Suprapubic skin (tissue), 4 donors: ENCODE measurements around the gene WHRN. TPM values are rescaled to one million over a fixed set of nuclear protein-coding genes. Genes with fewer than 3 reads are reported as not detected.

Source experiments
- DNase-seq, 2 donors: peaks; one replicate each; pipeline ENCODE4 v3.0.0-alpha.2; 2019; ENCODE audit warnings: low spot score in 2 of 2
- H3K27ac ChIP-seq: fragments of 200-600 bp; sonication (generic); one replicate; pipeline ENCODE4 v1.5.1; 2019
- H3K27me3 ChIP-seq: fragments of 200-600 bp; sonication (generic); one replicate; pipeline ENCODE4 v1.5.1; 2019
- H3K36me3 ChIP-seq: fragments of 200-600 bp; sonication (generic); one replicate; pipeline ENCODE4 v1.5.1; 2019
- H3K4me1 ChIP-seq: fragments of 200-600 bp; sonication (generic); one replicate; pipeline ENCODE4 v1.5.1; 2019
- H3K4me3 ChIP-seq: fragments of 200-600 bp; sonication (generic); one replicate; pipeline ENCODE4 v1.5.1; 2019; ENCODE audit warnings: mild to moderate bottlenecking
- H3K9me3 ChIP-seq: fragments of 200-600 bp; sonication (generic); one replicate; pipeline ENCODE4 v1.5.1; 2019
- EP300 ChIP-seq: sonication (generic); formaldehyde crosslinking; IDR thresholded peaks from one replicate; pipeline ENCODE4 v1.6.1; 2017; ENCODE audit warnings: antibody characterized with exemption
- POLR2A ChIP-seq, 2 donors: fragments of 450-650 bp; IDR thresholded peaks; one replicate each; pipeline ENCODE4 v1.6.1; 2017; ENCODE audit warnings: antibody characterized with exemption in 2 of 2, mild to moderate bottlenecking in 2 of 2, moderate library complexity in 2 of 2
- POLR2AphosphoS5 ChIP-seq, 3 donors: sonication (generic); formaldehyde crosslinking; IDR thresholded peaks; one replicate each; pipeline ENCODE4 v1.6.1; 2017; ENCODE audit warnings: antibody characterized with exemption in 3 of 3
- WGBS: methylation state at CpG from one replicate; pipeline ENCODE4 v1.1.5; 2018; 5-methylcytosine and 5-hydroxymethylcytosine counted together
- total RNA-seq, 4 donors: library from RNA; depleted of rRNA; stranded (reverse); fragments of >200 nt; gene quantifications; one replicate each; pipeline ENCODE4 v1.1.0, GENCODE V29; 2016
- TF ChIP-seq, protein P1 (sequence below), 2 donors: fragments of 200-600 bp in 1 of 2; fragments of 450-650 bp in 1 of 2; sonication (generic) in 1 of 2; IDR thresholded peaks; one replicate each; pipeline ENCODE4 v1.5.1; 2016 to 2019; ENCODE audit warnings: antibody characterized with exemption in 2 of 2, mild to moderate bottlenecking in 1 of 2, moderate library complexity in 1 of 2

The WHRN gene
- total RNA-seq, 4 donors from 2014 or later: 7.7 to 25.9 (median 14.8) TPM

DNA sequence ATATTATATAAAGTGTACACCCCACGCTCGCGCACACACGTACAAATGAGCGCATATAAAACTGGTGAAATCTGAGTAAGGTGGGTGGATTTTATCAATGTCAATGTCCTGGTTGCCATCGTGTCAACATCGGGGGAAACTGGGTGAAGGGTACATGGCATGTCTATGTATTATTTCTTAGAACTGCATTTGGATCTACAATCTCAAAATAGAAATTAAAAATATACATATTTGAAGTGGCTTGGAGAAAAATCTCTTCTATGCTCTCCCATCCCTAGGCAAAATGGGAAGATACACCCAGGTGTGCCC lies 763 bp upstream of the WHRN start:
- WGBS: 54% methylated on average over 7 of the region's 7 CpGs
- DNase-seq: no peak
- TF ChIP-seq POLR2A (IDR thresholded peaks at IDR 0.05): no peak
- TF ChIP-seq POLR2AphosphoS5 (IDR thresholded peaks at IDR 0.05): no peak
- TF ChIP-seq, protein P1, sequence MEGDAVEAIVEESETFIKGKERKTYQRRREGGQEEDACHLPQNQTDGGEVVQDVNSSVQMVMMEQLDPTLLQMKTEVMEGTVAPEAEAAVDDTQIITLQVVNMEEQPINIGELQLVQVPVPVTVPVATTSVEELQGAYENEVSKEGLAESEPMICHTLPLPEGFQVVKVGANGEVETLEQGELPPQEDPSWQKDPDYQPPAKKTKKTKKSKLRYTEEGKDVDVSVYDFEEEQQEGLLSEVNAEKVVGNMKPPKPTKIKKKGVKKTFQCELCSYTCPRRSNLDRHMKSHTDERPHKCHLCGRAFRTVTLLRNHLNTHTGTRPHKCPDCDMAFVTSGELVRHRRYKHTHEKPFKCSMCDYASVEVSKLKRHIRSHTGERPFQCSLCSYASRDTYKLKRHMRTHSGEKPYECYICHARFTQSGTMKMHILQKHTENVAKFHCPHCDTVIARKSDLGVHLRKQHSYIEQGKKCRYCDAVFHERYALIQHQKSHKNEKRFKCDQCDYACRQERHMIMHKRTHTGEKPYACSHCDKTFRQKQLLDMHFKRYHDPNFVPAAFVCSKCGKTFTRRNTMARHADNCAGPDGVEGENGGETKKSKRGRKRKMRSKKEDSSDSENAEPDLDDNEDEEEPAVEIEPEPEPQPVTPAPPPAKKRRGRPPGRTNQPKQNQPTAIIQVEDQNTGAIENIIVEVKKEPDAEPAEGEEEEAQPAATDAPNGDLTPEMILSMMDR (IDR thresholded peaks at IDR 0.05): no peak
- no peak for TF ChIP-seq EP300
- no peaks in the 10 kb centered on the region for H3K9me3 ChIP-seq
- H3K27me3 ChIP-seq: no peaks in the 10 kb centered on the region
- peaks cover 40% of the 10 kb centered on the region for H3K4me1 ChIP-seq
- no peak overlapping the region for H3K27ac ChIP-seq
- peak overlapping the region; percentile 55 for H3K4me3 ChIP-seq
- no peaks in the 10 kb centered on the region for H3K36me3 ChIP-seq

DNA sequence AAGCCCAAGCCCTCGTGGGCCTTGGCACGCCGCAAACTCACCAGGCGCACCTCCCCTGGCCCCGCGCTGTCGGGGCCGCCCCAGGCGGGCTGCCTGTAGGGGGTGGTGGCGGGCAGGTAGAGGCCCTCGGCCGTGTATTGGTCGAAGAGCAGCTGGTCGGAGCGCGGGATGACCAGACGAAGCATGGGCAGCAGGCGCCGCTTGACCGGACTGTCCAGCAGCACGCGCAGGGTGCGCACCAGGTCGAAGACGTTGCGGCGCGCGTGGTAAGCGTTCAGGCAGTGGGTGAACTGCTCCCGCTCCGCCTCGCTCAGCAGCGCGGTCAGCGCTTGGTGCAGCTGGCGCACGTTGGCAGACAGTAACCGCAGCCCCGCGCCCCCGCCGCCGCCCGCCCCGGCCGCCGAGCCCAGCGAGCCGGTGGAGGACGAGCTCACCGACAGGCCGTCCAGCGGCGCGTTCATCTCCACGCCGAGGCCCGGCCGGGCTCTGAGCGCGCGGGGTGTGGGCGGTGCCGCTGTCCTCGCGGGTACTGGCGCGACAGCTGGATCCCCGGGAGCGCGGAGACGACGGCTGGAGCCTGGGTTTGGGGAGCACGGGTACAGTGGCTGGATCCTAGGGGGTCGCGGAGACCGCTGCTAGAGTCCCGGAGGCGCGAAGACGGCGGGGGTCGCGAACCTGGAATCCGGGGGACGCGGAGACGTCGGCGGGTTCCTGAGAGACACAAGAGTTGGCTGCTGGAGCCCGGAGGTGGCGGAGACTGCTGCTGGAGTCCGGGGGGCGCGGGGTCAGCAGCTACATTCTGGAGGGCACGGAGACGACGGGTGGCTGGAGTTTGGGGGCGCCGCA lies 709 bp downstream of the WHRN start:
- Histone ChIP-seq H3K4me3 (peak overlapping the region; percentile 55), H3K27ac (peak overlapping the region; percentile 7), H3K9me3 (no peaks in the 10 kb centered on the region), H3K4me1 (peaks cover 42% of the 10 kb centered on the region), H3K36me3 (no peaks in the 10 kb centered on the region), H3K27me3 (no peaks in the 10 kb centered on the region)
- WGBS: 3% methylated on average over 36 of the region's 101 CpGs
- TF ChIP-seq EP300 (no peak), POLR2AphosphoS5 (IDR thresholded peaks at IDR 0.05) (no peak), POLR2A (IDR thresholded peaks at IDR 0.05) (no peak)
- TF ChIP-seq, protein P1 (IDR thresholded peaks at IDR 0.05): peak in 1 of 2 donors; percentile 17
- DNase-seq: peak; percentile 77 to 83

DNA sequence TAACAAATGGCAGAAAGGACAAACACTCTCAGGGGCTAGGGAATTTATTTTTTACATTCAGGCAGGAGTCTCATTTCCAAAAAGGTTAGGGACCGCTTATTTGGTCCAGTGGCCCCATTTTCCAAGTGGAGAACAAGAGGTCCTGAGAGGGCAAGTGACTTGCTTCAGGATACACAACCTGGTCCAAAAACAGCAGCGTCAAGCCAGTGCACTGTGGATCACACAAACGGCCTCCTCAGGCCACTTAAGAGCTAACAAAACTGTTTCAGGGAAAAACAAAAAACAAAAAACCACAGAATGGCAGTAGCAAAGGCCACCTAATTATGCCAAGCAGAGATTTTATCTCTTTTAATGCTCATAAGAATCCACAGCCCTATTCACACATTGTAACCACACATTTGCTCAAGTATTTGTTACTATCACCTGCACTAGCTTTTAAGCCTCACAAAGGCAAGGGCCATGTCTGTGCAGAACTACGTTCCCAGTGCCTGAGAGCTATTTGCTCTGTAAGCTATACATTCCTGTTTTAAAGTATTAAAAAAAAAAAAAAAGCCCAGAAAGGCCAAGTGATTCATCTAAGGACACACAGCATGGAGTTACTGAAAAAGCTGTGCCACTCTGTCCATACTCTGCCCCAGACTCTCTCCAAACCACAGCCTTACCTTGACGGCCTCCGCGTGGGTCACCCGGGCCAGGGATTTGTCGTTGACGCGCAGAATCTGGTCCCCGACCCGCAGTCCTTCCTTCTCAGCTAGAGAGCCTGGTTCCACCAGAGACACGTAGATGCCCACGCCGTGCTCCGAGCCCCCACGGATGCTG lies 1.5 kb downstream of the WHRN start:
- 71% methylated on average over 18 of the region's 18 CpGs for WGBS
- TF ChIP-seq POLR2A (IDR thresholded peaks at IDR 0.05) (no peak), POLR2AphosphoS5 (IDR thresholded peaks at IDR 0.05) (no peak), EP300 (no peak)
- TF ChIP-seq, protein P1 (IDR thresholded peaks at IDR 0.05): no peak
- H3K36me3 ChIP-seq: no peaks in the 10 kb centered on the region
- DNase-seq: no peak
- peak overlapping the region; percentile 6 for H3K27ac ChIP-seq
- no peaks in the 10 kb centered on the region for H3K9me3 ChIP-seq
- H3K4me1 ChIP-seq: peaks cover 42% of the 10 kb centered on the region
- H3K4me3 ChIP-seq: peak overlapping the region; percentile 55
- H3K27me3 ChIP-seq: no peaks in the 10 kb centered on the region

DNA sequence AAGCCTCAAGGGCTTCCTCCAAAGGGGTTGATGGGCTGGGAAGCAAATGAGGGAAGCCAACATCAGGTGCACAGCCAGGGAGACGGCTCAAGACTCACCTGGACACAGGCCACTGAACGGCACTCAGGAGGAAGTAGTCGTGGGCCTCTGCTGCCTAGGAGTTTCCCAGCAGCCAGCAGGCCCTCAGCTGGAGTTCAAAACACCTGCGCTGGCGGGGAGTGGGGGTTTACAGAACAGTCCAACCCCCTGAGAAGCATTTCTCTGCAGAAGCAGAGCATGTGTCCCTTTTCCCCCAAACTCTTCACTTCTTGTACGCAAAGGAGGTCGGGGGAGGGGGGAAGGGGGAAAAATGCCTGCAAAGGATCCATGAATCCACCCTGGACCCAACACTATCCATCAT lies 2.3 kb downstream of the WHRN start:
- H3K27me3 ChIP-seq: no peaks in the 10 kb centered on the region
- no peaks in the 10 kb centered on the region for H3K9me3 ChIP-seq
- no peak for TF ChIP-seq POLR2AphosphoS5 (IDR thresholded peaks at IDR 0.05)
- TF ChIP-seq EP300: no peak
- no peak for TF ChIP-seq POLR2A (IDR thresholded peaks at IDR 0.05)
- TF ChIP-seq, protein P1 (IDR thresholded peaks at IDR 0.05): no peak
- H3K36me3 ChIP-seq: no peaks in the 10 kb centered on the region
- peak overlapping the region; percentile 8 for H3K4me3 ChIP-seq
- peaks cover 42% of the 10 kb centered on the region for H3K4me1 ChIP-seq
- H3K27ac ChIP-seq: peak overlapping the region; percentile 83
- DNase-seq: no peak
- 58% methylated on average over 7 of the region's 7 CpGs for WGBS
